ENCODE measurements around the gene NHP2. TPM values are rescaled to one million over a fixed set of nuclear protein-coding genes. Genes with fewer than 3 reads are reported as not detected.
A peak's percentile ranks its signal among the peaks of the same experiment; 100 is the strongest.

NHP2 gene
- total RNA-seq, 1 experiment from 2014 or later = 254 TPM

GRCh38 chr5:178116143-178116885 lies 37.4 kb downstream of the NHP2 start:
- DNase-seq = peak; percentile 78
- Histone ChIP-seq H3K36me3 (replicated peaks; ENCODE audit: control insufficient read depth, insufficient read depth, low read length) (peaks cover 8% of the 10 kb centered on the region), H3K4me3 (ENCODE audit: insufficient read depth, low read depth, low read length) (peak overlapping the region; percentile 27), H3K27me3 (ENCODE audit: control insufficient read depth, insufficient read depth, low read length) (no peaks in the 10 kb centered on the region)

- Histone ChIP-seq H3K4me3 (ENCODE audit: insufficient read depth, low read depth, low read length) (peak overlapping the region; percentile 27), H3K27me3 (ENCODE audit: control insufficient read depth, insufficient read depth, low read length) (no peaks in the 10 kb centered on the region), H3K36me3 (replicated peaks; ENCODE audit: control insufficient read depth, insufficient read depth, low read length) (peaks cover 4% of the 10 kb centered on the region)
- DNase-seq = no peak
Measured at GRCh38 chr5:178115814-178116142, 37.9 kb downstream of the NHP2 start.

- DNase-seq = peak; percentile 91
- Histone ChIP-seq H3K27me3 (ENCODE audit: control insufficient read depth, insufficient read depth, low read length) (no peaks in the 10 kb centered on the region), H3K36me3 (replicated peaks; ENCODE audit: control insufficient read depth, insufficient read depth, low read length) (peaks cover 4% of the 10 kb centered on the region), H3K4me3 (ENCODE audit: insufficient read depth, low read depth, low read length) (peak overlapping the region; percentile 93)
Measured at GRCh38 chr5:178115136-178115813, 38.4 kb downstream of the NHP2 start.

- Histone ChIP-seq H3K36me3 (replicated peaks; ENCODE audit: control insufficient read depth, insufficient read depth, low read length) (peaks cover 3% of the 10 kb centered on the region), H3K27me3 (ENCODE audit: control insufficient read depth, insufficient read depth, low read length) (no peaks in the 10 kb centered on the region), H3K4me3 (ENCODE audit: insufficient read depth, low read depth, low read length) (peak overlapping the region; percentile 93)
- DNase-seq = no peak
Measured at GRCh38 chr5:178114325-178115135, 39.2 kb downstream of the NHP2 start.

DNA sequence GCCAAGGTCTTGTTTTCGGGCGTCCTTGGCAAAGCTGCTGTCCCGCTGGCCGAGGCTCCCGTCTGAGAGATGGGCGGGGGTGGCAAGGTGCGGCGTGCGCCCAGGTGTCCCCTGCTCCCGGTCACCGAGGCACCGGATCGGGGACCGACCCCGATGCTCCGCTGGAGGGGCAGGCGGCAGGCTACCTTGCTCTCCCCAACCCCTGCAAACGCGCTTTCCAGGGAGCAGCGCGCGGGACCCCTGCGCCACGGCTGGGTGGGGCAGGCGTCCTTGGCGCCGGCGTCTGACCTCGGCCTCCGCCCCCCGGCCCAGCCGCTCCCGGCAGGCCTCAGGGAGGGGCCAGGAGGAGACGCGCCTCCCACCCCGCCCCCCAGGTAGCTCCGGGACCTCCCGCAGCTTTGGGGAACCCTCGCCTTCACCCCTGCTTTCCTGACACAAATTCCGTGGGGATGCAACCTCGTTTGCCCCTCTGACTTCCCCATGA lies 39.8 kb downstream of the NHP2 start:
- Histone ChIP-seq H3K36me3 (replicated peaks; ENCODE audit: control insufficient read depth, insufficient read depth, low read length) (peaks cover 1% of the 10 kb centered on the region), H3K4me3 (ENCODE audit: insufficient read depth, low read depth, low read length) (peak overlapping the region; percentile 93), H3K27me3 (ENCODE audit: control insufficient read depth, insufficient read depth, low read length) (no peaks in the 10 kb centered on the region)
- peak; percentile 90 for DNase-seq

- H3K36me3 ChIP-seq (replicated peaks; ENCODE audit: control insufficient read depth, insufficient read depth, low read length) = peaks cover 1% of the 10 kb centered on the region
- peak; percentile 99 for DNase-seq
- peak within 1 kb of the TSS; percentile 93 for H3K4me3 ChIP-seq (ENCODE audit: insufficient read depth, low read depth, low read length)
- no peaks in the 10 kb centered on the region for H3K27me3 ChIP-seq (ENCODE audit: control insufficient read depth, insufficient read depth, low read length)
Measured at GRCh38 chr5:178113141-178113787, 40.4 kb downstream of the NHP2 start, which contains the start of gene N4BP3. Gene N4BP3 (plus strand): TSS chr5:178113532. CDS start chr5:178119584, 6,052 bp downstream.

DNA sequence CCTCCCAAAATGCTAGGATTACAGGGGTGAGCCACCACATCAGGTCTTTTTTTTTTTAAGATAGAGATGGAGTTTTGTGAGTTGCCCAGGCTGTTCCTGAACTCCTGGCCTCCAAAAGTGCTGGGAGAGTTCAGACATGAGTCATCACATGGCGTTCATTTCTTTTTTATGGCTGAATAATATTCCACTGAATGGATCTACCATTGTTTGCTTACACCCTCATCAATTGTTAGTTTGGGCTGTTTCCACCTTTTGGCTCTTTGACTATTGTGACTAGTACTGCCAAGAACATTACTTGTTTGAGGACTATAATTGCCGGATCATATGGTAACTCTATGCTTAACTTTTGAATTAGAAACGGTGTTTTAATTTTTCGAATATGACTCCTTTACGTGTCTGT lies 41.1 kb downstream of the NHP2 start:
- no peak overlapping the region for H3K4me3 ChIP-seq (ENCODE audit: insufficient read depth, low read depth, low read length)
- peaks cover 1% of the 10 kb centered on the region for H3K36me3 ChIP-seq (replicated peaks; ENCODE audit: control insufficient read depth, insufficient read depth, low read length)
- H3K27me3 ChIP-seq (ENCODE audit: control insufficient read depth, insufficient read depth, low read length) = no peaks in the 10 kb centered on the region
- no peak for DNase-seq

DNA sequence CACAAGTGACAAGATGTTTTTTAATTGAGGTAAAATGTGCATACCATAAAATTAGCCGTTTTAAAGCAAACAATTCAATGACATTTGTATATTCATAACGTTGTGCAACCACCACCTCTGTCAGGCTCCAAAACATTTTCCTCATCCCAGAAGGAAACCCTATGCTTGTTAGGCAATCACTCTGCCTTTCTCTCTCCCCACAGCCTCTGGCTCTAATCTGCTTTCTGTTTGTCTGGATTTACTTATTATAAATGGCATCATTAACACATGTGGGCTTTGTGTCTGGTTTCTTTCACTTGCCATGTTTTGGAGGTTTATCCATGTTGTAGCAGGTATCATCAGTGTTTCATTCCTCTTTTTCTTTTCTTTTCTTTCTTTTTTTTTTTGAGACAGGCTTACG lies 41.8 kb downstream of the NHP2 start:
- DNase-seq = no peak
- Histone ChIP-seq H3K36me3 (replicated peaks; ENCODE audit: control insufficient read depth, insufficient read depth, low read length) (no peaks in the 10 kb centered on the region; the same call in 1 of the 2 replicates), H3K27me3 (ENCODE audit: control insufficient read depth, insufficient read depth, low read length) (no peaks in the 10 kb centered on the region), H3K4me3 (ENCODE audit: insufficient read depth, low read depth, low read length) (no peak overlapping the region)

GRCh38 chr5:178110511-178110910 lies 43.2 kb downstream of the NHP2 start:
- no peaks in the 10 kb centered on the region for H3K36me3 ChIP-seq (replicated peaks; ENCODE audit: control insufficient read depth, insufficient read depth, low read length)

GRCh38 chr5:178108966-178109365 lies 44.7 kb downstream of the NHP2 start:
- no peaks in the 10 kb centered on the region for H3K36me3 ChIP-seq (replicated peaks; ENCODE audit: control insufficient read depth, insufficient read depth, low read length)
- H3K4me3 ChIP-seq (ENCODE audit: insufficient read depth, low read depth, low read length) = no peak overlapping the region
- H3K27me3 ChIP-seq (ENCODE audit: control insufficient read depth, insufficient read depth, low read length) = no peaks in the 10 kb centered on the region
- peak; percentile 24 for DNase-seq

More at GRCh38 chr5:178110511-178110910, 43.2 kb downstream of the NHP2 start:
- Histone ChIP-seq H3K4me3 (ENCODE audit: insufficient read depth, low read depth, low read length) (no peak overlapping the region), H3K27me3 (ENCODE audit: control insufficient read depth, insufficient read depth, low read length) (no peaks in the 10 kb centered on the region)
- peak; percentile 16 for DNase-seq

GRCh38 chr5:178108446-178108845 lies 45.2 kb downstream of the NHP2 start:
- DNase-seq = peak; percentile 43
- H3K27me3 ChIP-seq (ENCODE audit: control insufficient read depth, insufficient read depth, low read length) = no peaks in the 10 kb centered on the region
- no peaks in the 10 kb centered on the region for H3K36me3 ChIP-seq (replicated peaks; ENCODE audit: control insufficient read depth, insufficient read depth, low read length)
- H3K4me3 ChIP-seq (ENCODE audit: insufficient read depth, low read depth, low read length) = no peak overlapping the region

DNA sequence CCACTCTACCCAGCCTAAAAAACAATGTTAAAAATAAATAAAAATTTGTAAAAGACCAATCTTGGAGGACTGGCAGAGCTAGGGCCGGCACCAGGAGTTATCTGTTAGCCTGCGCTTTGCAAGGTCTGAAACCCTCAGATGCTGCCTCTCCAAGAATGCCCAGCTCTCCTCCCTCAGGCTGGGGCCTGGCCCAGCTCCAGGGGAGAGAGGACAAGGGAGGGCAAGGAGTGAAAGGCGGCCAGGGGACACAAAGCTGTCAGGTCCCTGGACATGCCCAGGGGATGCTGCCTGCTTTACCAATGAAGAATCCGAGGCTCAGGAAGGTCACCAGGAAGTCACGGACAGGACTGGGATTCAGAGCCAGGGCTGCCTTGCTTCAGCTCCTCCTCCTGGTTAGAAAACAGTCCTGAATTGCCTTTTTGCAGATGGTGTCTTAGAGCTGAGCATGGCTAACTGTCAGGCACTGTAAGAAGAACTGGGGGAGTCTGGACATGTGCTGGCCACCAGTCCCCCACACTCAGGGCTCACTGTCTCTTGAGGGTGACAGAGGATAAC lies 45.9 kb downstream of the NHP2 start:
- peak; percentile 78 for DNase-seq
- H3K36me3 ChIP-seq (replicated peaks; ENCODE audit: control insufficient read depth, insufficient read depth, low read length) = no peaks in the 10 kb centered on the region
- no peaks in the 10 kb centered on the region for H3K27me3 ChIP-seq (ENCODE audit: control insufficient read depth, insufficient read depth, low read length)
- no peak overlapping the region for H3K4me3 ChIP-seq (ENCODE audit: insufficient read depth, low read depth, low read length)

- DNase-seq = peak; percentile 49
- Histone ChIP-seq H3K27me3 (ENCODE audit: control insufficient read depth, insufficient read depth, low read length) (no peaks in the 10 kb centered on the region), H3K4me3 (ENCODE audit: insufficient read depth, low read depth, low read length) (no peak overlapping the region), H3K36me3 (replicated peaks; ENCODE audit: control insufficient read depth, insufficient read depth, low read length) (no peaks in the 10 kb centered on the region)
Measured at GRCh38 chr5:178106556-178107239, 47.0 kb downstream of the NHP2 start.
